ENCODE data around the gene VSIG8.

DNA sequence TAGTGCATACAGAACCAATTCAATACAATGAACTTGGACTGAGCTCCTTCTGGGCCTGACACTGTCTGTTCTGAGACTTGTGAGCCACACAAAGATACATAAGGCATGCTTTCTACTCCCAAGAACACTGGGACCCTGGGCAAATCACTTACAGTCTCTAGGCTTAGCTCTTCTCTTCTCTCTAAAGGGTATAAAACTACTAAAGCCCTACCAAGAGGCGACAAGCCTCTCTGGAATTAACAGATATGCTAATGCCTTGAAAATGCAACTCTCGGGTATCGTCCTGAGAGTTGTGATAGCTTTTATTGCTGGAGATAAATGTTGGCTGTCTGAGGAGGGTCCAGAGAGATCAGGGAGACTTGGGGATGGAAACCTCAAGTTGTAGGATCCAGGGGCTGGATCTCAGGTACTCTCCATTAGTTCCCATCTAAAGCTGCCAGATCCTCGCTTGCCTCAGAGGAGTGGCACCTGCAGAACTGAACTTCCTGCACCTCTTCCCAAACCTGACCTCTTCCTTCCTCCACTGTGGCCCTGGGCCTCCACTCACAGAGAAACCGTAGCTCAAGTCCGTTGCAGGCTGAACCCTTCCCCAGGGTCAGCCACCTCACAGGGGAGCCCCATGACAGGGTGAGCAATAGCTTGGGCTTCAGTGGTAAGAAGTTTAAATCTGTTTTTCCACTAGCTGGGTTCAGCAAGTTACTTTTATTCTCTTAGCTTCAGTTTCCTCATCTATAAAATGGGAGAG lies 49.0 kb upstream of the VSIG8 start:
- TF ChIP-seq, protein P1, sequence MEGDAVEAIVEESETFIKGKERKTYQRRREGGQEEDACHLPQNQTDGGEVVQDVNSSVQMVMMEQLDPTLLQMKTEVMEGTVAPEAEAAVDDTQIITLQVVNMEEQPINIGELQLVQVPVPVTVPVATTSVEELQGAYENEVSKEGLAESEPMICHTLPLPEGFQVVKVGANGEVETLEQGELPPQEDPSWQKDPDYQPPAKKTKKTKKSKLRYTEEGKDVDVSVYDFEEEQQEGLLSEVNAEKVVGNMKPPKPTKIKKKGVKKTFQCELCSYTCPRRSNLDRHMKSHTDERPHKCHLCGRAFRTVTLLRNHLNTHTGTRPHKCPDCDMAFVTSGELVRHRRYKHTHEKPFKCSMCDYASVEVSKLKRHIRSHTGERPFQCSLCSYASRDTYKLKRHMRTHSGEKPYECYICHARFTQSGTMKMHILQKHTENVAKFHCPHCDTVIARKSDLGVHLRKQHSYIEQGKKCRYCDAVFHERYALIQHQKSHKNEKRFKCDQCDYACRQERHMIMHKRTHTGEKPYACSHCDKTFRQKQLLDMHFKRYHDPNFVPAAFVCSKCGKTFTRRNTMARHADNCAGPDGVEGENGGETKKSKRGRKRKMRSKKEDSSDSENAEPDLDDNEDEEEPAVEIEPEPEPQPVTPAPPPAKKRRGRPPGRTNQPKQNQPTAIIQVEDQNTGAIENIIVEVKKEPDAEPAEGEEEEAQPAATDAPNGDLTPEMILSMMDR (conservative IDR thresholded peaks at IDR 0.05 in 1 of 2, IDR thresholded peaks at IDR 0.05 in 1 of 2; ENCODE audit: low read depth in 1 of 2, low read length in 2 of 2): no peak
- TF ChIP-seq EZH2 (IDR thresholded peaks at IDR 0.05; ENCODE audit: low read length, missing control alignments): no peak
